KMS-11 (cell line): Measurements from ENCODE around the gene CNTLN.

Experiments used
- H2AFZ ChIP-seq: fragments of 200-600 bp; sonication (generic); 2 replicates; pipeline ENCODE4 v1.6.1; 2016; ENCODE audit warnings: antibody characterized with exemption, mixed run types, low read depth
- H3K27ac ChIP-seq: fragments of 200-600 bp; sonication (generic); 2 replicates; pipeline ENCODE4 v1.6.1; 2016; ENCODE audit warnings: mild to moderate bottlenecking, mixed run types
- H3K27me3 ChIP-seq: fragments of 200-600 bp; sonication (generic); 2 replicates; pipeline ENCODE4 v1.6.1; 2017; ENCODE audit warnings: mild to moderate bottlenecking, low read depth, mixed run types, moderate library complexity; ENCODE audit not compliant: insufficient read depth
- H3K36me3 ChIP-seq: fragments of 200-600 bp; sonication (generic); 2 replicates; pipeline ENCODE4 v1.6.1; 2017; ENCODE audit warnings: mild to moderate bottlenecking, mixed run types; ENCODE audit not compliant: insufficient read depth
- H3K4me1 ChIP-seq: fragments of 200-600 bp; sonication (generic); 2 replicates; pipeline ENCODE4 v1.6.1; 2016; ENCODE audit warnings: mild to moderate bottlenecking, low read depth, mixed run types; ENCODE audit not compliant: poor library complexity, severe bottlenecking
- H3K4me2 ChIP-seq: fragments of 200-600 bp; sonication (generic); 2 replicates; pipeline ENCODE4 v1.7.0; 2016; ENCODE audit warnings: mild to moderate bottlenecking, mixed run types
- H3K4me3 ChIP-seq: fragments of 200-600 bp; sonication (generic); IDR thresholded peaks from 2 replicates; pipeline ENCODE4 v1.6.1; 2017; ENCODE audit warnings: low read depth, low read length, mixed read lengths; ENCODE audit not compliant: insufficient read depth
- H3K79me2 ChIP-seq: fragments of 200-600 bp; sonication (generic); 2 replicates; pipeline ENCODE4 v1.6.1; 2016; ENCODE audit warnings: low read depth, mixed run types; ENCODE audit not compliant: insufficient read depth
- H3K9ac ChIP-seq: fragments of 200-600 bp; sonication (generic); 2 replicates; pipeline ENCODE4 v1.6.1; 2016; ENCODE audit warnings: mild to moderate bottlenecking, mixed run types
- H4K20me1 ChIP-seq: fragments of 200-600 bp; sonication (generic); 2 replicates; pipeline ENCODE4 v1.6.1; 2016; ENCODE audit warnings: mild to moderate bottlenecking, mixed run types; ENCODE audit not compliant: insufficient read depth
- TF ChIP-seq, protein P1 (sequence below): fragments of 200-600 bp; sonication (generic); conservative IDR thresholded peaks from 2 replicates; pipeline ENCODE4 v1.6.1; 2017; ENCODE audit warnings: low read depth, mild to moderate bottlenecking, antibody characterized with exemption, low read length, moderate library complexity, mixed read lengths

Gene CNTLN

GRCh38 chr9:17462869-17463464 is 328.1 kb downstream of the CNTLN start:
- no peaks in the 10 kb centered on the region for H3K4me1 ChIP-seq
- no peaks in the 10 kb centered on the region for H3K36me3 ChIP-seq
- no peak overlapping the region for H3K4me2 ChIP-seq
- no peaks in the 10 kb centered on the region for H3K27me3 ChIP-seq
- no peak overlapping the region for H3K9ac ChIP-seq
- H2AFZ ChIP-seq, result no peak overlapping the region
- H3K27ac ChIP-seq, result no peak overlapping the region
- no peaks in the 10 kb centered on the region for H3K79me2 ChIP-seq
- H3K4me3 ChIP-seq, result no peak overlapping the region
- TF ChIP-seq, protein P1, sequence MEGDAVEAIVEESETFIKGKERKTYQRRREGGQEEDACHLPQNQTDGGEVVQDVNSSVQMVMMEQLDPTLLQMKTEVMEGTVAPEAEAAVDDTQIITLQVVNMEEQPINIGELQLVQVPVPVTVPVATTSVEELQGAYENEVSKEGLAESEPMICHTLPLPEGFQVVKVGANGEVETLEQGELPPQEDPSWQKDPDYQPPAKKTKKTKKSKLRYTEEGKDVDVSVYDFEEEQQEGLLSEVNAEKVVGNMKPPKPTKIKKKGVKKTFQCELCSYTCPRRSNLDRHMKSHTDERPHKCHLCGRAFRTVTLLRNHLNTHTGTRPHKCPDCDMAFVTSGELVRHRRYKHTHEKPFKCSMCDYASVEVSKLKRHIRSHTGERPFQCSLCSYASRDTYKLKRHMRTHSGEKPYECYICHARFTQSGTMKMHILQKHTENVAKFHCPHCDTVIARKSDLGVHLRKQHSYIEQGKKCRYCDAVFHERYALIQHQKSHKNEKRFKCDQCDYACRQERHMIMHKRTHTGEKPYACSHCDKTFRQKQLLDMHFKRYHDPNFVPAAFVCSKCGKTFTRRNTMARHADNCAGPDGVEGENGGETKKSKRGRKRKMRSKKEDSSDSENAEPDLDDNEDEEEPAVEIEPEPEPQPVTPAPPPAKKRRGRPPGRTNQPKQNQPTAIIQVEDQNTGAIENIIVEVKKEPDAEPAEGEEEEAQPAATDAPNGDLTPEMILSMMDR, result peak; percentile 79
- no peaks in the 10 kb centered on the region for H4K20me1 ChIP-seq

GRCh38 chr9:17470036-17470813 is 335.4 kb downstream of the CNTLN start:
- Histone ChIP-seq H3K9ac (no peak overlapping the region), H3K27ac (no peak overlapping the region), H4K20me1 (no peaks in the 10 kb centered on the region), H3K4me1 (no peaks in the 10 kb centered on the region), H2AFZ (no peak overlapping the region), H3K36me3 (no peaks in the 10 kb centered on the region), H3K4me3 (no peak overlapping the region), H3K27me3 (no peaks in the 10 kb centered on the region), H3K4me2 (no peak overlapping the region), H3K79me2 (no peaks in the 10 kb centered on the region)
- TF ChIP-seq, protein P1, result no peak

DNA sequence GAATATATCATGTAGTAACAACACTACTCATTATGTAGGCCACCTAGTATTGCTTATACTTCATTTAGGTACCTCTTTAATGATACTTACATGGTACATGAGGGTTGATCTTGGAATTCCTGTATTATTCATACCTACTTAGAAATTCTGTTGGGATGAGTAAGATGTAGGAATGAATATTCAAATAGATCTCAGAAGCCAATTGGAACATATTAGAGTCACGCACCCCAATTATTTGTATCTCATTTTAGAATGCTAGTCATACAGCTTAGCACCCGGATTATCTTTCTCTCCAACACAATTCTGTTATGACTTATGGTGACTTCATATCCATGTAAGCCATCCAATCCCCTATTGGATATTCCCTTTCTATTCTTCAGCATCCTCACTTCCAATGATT is 337.3 kb downstream of the CNTLN start:
- Histone ChIP-seq H3K4me2 (no peak overlapping the region), H4K20me1 (no peaks in the 10 kb centered on the region), H3K36me3 (no peaks in the 10 kb centered on the region), H3K79me2 (no peaks in the 10 kb centered on the region), H3K27me3 (no peaks in the 10 kb centered on the region), H2AFZ (no peak overlapping the region), H3K27ac (no peak overlapping the region), H3K4me3 (no peak overlapping the region), H3K4me1 (peaks cover 14% of the 10 kb centered on the region), H3K9ac (no peak overlapping the region)
- TF ChIP-seq, protein P1, result no peak

DNA sequence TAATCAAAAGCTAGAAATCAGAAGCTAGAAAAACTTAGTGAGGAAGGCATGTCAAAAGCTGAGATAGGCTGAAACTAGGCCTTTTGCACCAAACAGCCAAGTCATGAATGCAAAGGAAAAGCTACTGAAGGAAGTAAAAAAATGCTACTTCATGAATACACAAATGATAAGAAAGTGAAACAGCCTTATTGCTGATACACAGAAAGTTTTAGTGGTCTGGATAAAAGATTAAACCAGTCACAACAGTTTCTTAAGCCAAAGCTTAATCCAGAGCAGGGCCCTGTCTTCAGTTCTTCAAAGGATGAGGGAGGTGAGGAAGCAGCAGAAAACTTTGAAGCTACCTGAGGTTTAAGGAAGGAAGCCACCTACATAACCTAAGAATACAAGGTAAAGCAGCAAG is 341.6 kb downstream of the CNTLN start:
- Histone ChIP-seq H4K20me1 (no peaks in the 10 kb centered on the region), H3K27me3 (no peaks in the 10 kb centered on the region), H3K9ac (peak overlapping the region; percentile 5; the same call in 1 of the 2 replicates), H2AFZ (no peak overlapping the region), H3K4me2 (peak overlapping the region; percentile 40; the same call in 1 of the 2 replicates), H3K4me1 (peaks cover 25% of the 10 kb centered on the region), H3K4me3 (no peak overlapping the region), H3K27ac (peak overlapping the region; percentile 63; the same call in 1 of the 2 replicates), H3K36me3 (no peaks in the 10 kb centered on the region), H3K79me2 (no peaks in the 10 kb centered on the region)
- TF ChIP-seq, protein P1, result no peak
